HEK293 (cell line): Measurements from ENCODE around the gene BAIAP3.

Experiments used
- ATF2 ChIP-seq: fragments of 450-650 bp; formaldehyde crosslinking; IDR thresholded peaks from 2 replicates; pipeline ENCODE4 v1.5.1; 2016; ENCODE audit warnings: missing biosample characterization, missing genetic modification characterization, low read depth
- SCRT2 ChIP-seq: fragments of 450-650 bp; formaldehyde crosslinking; IDR thresholded peaks from 2 replicates; pipeline ENCODE4 v1.5.1; 2016; ENCODE audit warnings: missing biosample characterization, missing genetic modification characterization
- TSHZ1 ChIP-seq: fragments of 450-650 bp; formaldehyde crosslinking; IDR thresholded peaks from 2 replicates; pipeline ENCODE4 v1.5.1; 2016; ENCODE audit warnings: missing biosample characterization, missing genetic modification characterization, borderline replicate concordance
- ZBTB8A ChIP-seq: fragments of 450-650 bp; formaldehyde crosslinking; IDR thresholded peaks from 2 replicates; pipeline ENCODE4 v1.5.1; 2016; ENCODE audit warnings: missing biosample characterization, missing genetic modification characterization
- ZFHX2 ChIP-seq: fragments of 450-650 bp; formaldehyde crosslinking; conservative IDR thresholded peaks from 2 replicates; pipeline ENCODE4 v1.5.1; 2016; ENCODE audit warnings: missing biosample characterization, missing genetic modification characterization
- ZFP37 ChIP-seq: fragments of 450-650 bp; formaldehyde crosslinking; IDR thresholded peaks from 2 replicates; pipeline ENCODE4 v1.5.1; 2016; ENCODE audit warnings: missing biosample characterization, missing genetic modification characterization
- ZNF138 ChIP-seq: fragments of 450-650 bp; formaldehyde crosslinking; IDR thresholded peaks from 2 replicates; pipeline ENCODE4 v1.5.1; 2016; ENCODE audit warnings: missing biosample characterization, missing genetic modification characterization, borderline replicate concordance
- ZNF211 ChIP-seq: fragments of 450-650 bp; formaldehyde crosslinking; IDR thresholded peaks from 2 replicates; pipeline ENCODE4 v1.5.1; 2016; ENCODE audit warnings: low read depth, missing biosample characterization, missing genetic modification characterization
- ZNF23 ChIP-seq: fragments of 450-650 bp; formaldehyde crosslinking; IDR thresholded peaks from 2 replicates; pipeline ENCODE4 v1.5.1; 2016; ENCODE audit warnings: missing biosample characterization, missing genetic modification characterization, borderline replicate concordance
- ZNF354C ChIP-seq: fragments of 450-650 bp; formaldehyde crosslinking; IDR thresholded peaks from 2 replicates; pipeline ENCODE4 v1.5.1; 2016; ENCODE audit warnings: missing biosample characterization, missing genetic modification characterization, low read depth, borderline replicate concordance
- ZNF362 ChIP-seq: fragments of 450-650 bp; formaldehyde crosslinking; IDR thresholded peaks from 2 replicates; pipeline ENCODE4 v1.5.1; 2016; ENCODE audit warnings: missing biosample characterization, missing genetic modification characterization
- ZNF37A ChIP-seq: fragments of 450-650 bp; IDR thresholded peaks from 2 replicates; pipeline ENCODE4 v1.5.1; 2018; ENCODE audit warnings: missing biosample characterization, missing genetic modification characterization
- ZNF416 ChIP-seq: fragments of 450-650 bp; formaldehyde crosslinking; IDR thresholded peaks from 2 replicates; pipeline ENCODE4 v1.5.1; 2016; ENCODE audit warnings: missing biosample characterization, missing genetic modification characterization
- ZNF426 ChIP-seq: fragments of 450-650 bp; formaldehyde crosslinking; IDR thresholded peaks from 2 replicates; pipeline ENCODE4 v1.5.1; 2017; ENCODE audit warnings: missing biosample characterization, missing genetic modification characterization, mild to moderate bottlenecking, inconsistent platforms, moderate library complexity
- ZNF510 ChIP-seq: fragments of 450-650 bp; formaldehyde crosslinking; IDR thresholded peaks from 2 replicates; pipeline ENCODE4 v1.5.1; 2018; ENCODE audit warnings: mild to moderate bottlenecking, missing genetic modification characterization, missing biosample characterization; ENCODE audit not compliant: insufficient replicate concordance
- ZNF580 ChIP-seq: fragments of 450-650 bp; formaldehyde crosslinking; IDR thresholded peaks from 2 replicates; pipeline ENCODE4 v1.5.1; 2016; ENCODE audit warnings: missing biosample characterization, missing genetic modification characterization
- ZNF596 ChIP-seq: fragments of 450-650 bp; IDR thresholded peaks from 2 replicates; pipeline ENCODE4 v1.5.0; 2018; ENCODE audit warnings: missing biosample characterization, mild to moderate bottlenecking, missing genetic modification characterization, moderate library complexity
- ZNF639 ChIP-seq: fragments of 450-650 bp; formaldehyde crosslinking; IDR thresholded peaks from 2 replicates; pipeline ENCODE4 v1.5.1; 2016; ENCODE audit warnings: missing biosample characterization, missing genetic modification characterization
- ZNF777 ChIP-seq: fragments of 450-650 bp; formaldehyde crosslinking; IDR thresholded peaks from 2 replicates; pipeline ENCODE4 v1.5.1; 2017; ENCODE audit warnings: missing biosample characterization, missing genetic modification characterization, borderline replicate concordance
- ZNF785 ChIP-seq: fragments of 450-650 bp; formaldehyde crosslinking; IDR thresholded peaks from 2 replicates; pipeline ENCODE4 v1.5.1; 2016; ENCODE audit warnings: missing biosample characterization, missing genetic modification characterization
- ZSCAN30 ChIP-seq: fragments of 450-650 bp; IDR thresholded peaks from 2 replicates; pipeline ENCODE4 v1.5.1; 2018; ENCODE audit warnings: missing biosample characterization, mild to moderate bottlenecking, missing genetic modification characterization, moderate library complexity

The BAIAP3 gene

GRCh38 chr16:1308036-1308976, 25.1 kb upstream of the BAIAP3 start (continued):
- TF ChIP-seq ZNF362, result no peak
- no peak for TF ChIP-seq ATF2
- TF ChIP-seq ZNF596, result no peak
- TF ChIP-seq ZFHX2 (tag by site-specific recombination), result no peak
- no peak for TF ChIP-seq ZBTB8A (tag by site-specific recombination)
- peak; percentile 29; the same call in 1 of the 2 replicates for TF ChIP-seq TSHZ1 (tag by site-specific recombination)
- TF ChIP-seq ZNF785 (tag by site-specific recombination), result 0 out of 2 replicates have a peak, but pooled peaks have one; percentile 14
- no peak for TF ChIP-seq ZNF354C (tag by site-specific recombination)
- TF ChIP-seq ZSCAN30, result peak; percentile 84; the same call in 1 of the 2 replicates
- no peak for TF ChIP-seq SCRT2 (tag by site-specific recombination)
- no peak for TF ChIP-seq ZNF138
- TF ChIP-seq ZNF580 (tag by site-specific recombination), result peak; percentile 92
- no peak for TF ChIP-seq ZNF416 (tag by site-specific recombination)
- no peak for TF ChIP-seq ZFP37
- 0 out of 2 replicates have a peak, but pooled peaks have one; percentile 32 for TF ChIP-seq ZNF639 (tag by site-specific recombination)
- no peak for TF ChIP-seq ZNF426
- TF ChIP-seq ZNF23, result no peak
- no peak for TF ChIP-seq ZNF510 (tag by site-specific recombination)
- 0 out of 2 replicates have a peak, but pooled peaks have one; percentile 40 for TF ChIP-seq ZNF777 (tag by site-specific recombination)
- TF ChIP-seq ZNF37A (tag by site-specific recombination), result no peak
- no peak for TF ChIP-seq ZNF211 (tag by site-specific recombination)
